ENCODE measurements around the gene RAET1L.
"Not testable (repeated sequence)": the region's sequence is repeated elsewhere in the genome, so short reads cannot be mapped to it uniquely, and the experiment has no call there.

Gene RAET1L

GRCh38 chr6:150005761-150006651 lies 19.3 kb downstream of the RAET1L start:
- TF ChIP-seq CTCF (IDR thresholded peaks at IDR 0.05; ENCODE audit: low read depth, low read length, missing control alignments): no peak
- peak overlapping the region; percentile 50 for H3K4me3 ChIP-seq (replicated peaks; ENCODE audit: low read depth, low read length)
- DNase-seq (ENCODE audit: extremely low read depth, low read depth): no peak

GRCh38 chr6:150004783-150005717 lies 20.3 kb downstream of the RAET1L start:
- peak; percentile 53 for DNase-seq (ENCODE audit: extremely low read depth, low read depth)

GRCh38 chr6:150004101-150004782 lies 21.1 kb downstream of the RAET1L start:
- no peak for TF ChIP-seq CTCF (IDR thresholded peaks at IDR 0.05; ENCODE audit: low read depth, low read length, missing control alignments)
- peak overlapping the region; percentile 50 for H3K4me3 ChIP-seq (replicated peaks; ENCODE audit: low read depth, low read length)
- DNase-seq (ENCODE audit: extremely low read depth, low read depth): no peak

More at GRCh38 chr6:150004783-150005717, 20.3 kb downstream of the RAET1L start:
- no peak for TF ChIP-seq CTCF (IDR thresholded peaks at IDR 0.05; ENCODE audit: low read depth, low read length, missing control alignments)
- peak overlapping the region; percentile 50 for H3K4me3 ChIP-seq (replicated peaks; ENCODE audit: low read depth, low read length)

GRCh38 chr6:150003599-150003998 lies 21.7 kb downstream of the RAET1L start:
- DNase-seq (ENCODE audit: extremely low read depth, low read depth); H3K4me3 ChIP-seq (replicated peaks; ENCODE audit: low read depth, low read length): not testable (repeated sequence)

GRCh38 chr6:150002710-150003109 lies 22.6 kb downstream of the RAET1L start:
- TF ChIP-seq CTCF (IDR thresholded peaks at IDR 0.05; ENCODE audit: low read depth, low read length, missing control alignments): no peak
- DNase-seq (ENCODE audit: extremely low read depth, low read depth): no peak
- no peak overlapping the region for H3K4me3 ChIP-seq (replicated peaks; ENCODE audit: low read depth, low read length)

GRCh38 chr6:150001295-150002008 lies 23.9 kb downstream of the RAET1L start:
- no peak overlapping the region for H3K4me3 ChIP-seq (replicated peaks; ENCODE audit: low read depth, low read length)
- DNase-seq (ENCODE audit: extremely low read depth, low read depth): no peak
- TF ChIP-seq CTCF (IDR thresholded peaks at IDR 0.05; ENCODE audit: low read depth, low read length, missing control alignments): no peak

Data from HFF-Myc (cell line).